ENCODE data around the gene FOXK2. TPM values are rescaled to one million over a fixed set of nuclear protein-coding genes. Genes with fewer than 3 reads are reported as not detected.

The FOXK2 gene
- total and polyA plus RNA-seq, 2 of the 8 experiments (the other 6 are each of a cell fraction or from before 2014, with no cell fraction given), result 34.7 to 64.9 TPM

DNA sequence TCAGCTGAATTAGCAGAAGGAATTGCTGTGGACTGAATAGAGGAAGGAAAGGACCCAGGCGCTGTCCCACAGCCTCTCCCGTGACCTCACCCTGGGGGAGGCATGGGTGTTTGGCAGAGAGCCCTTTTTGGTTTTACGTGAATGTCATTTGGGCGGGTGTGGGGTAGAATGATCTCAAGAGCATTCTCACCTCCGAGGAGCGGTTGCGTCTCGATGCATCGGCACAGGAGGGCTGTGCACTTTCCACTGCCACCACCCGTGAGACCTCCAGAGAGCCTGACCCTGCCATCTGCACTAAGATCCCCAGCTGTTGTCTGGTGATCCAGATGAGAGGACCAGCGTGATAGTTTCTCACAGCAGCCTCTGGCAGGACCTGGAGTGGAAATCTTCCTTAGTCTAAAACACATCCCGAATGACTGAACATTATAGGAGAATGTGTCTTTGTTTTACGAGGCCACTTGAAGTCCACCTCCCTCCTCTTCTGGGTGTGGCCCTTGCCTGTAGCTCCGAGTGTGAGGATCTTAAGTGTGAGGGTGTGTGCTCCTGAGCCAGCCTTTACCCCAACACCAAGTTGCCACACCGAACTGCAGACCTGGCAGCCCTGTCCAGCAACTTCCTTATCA, 29.3 kb downstream of the FOXK2 start:
- FAIRE-seq (no peak), DNase-seq (ENCODE audit: low read depth in 1 of 2, low spot score in 2 of 2) (no peak)
- Histone ChIP-seq H3K4me3 (ENCODE audit: extremely low read depth in 1 of 4, insufficient read depth in 2 of 4, low read depth in 3 of 4, low read length in 4 of 4) (no peak overlapping the region), H3K4me1 (replicated peaks in 1 of 4; ENCODE audit: control insufficient read depth in 3 of 4, insufficient read depth in 4 of 4, low read length in 3 of 4) (peaks cover 0 to 10% (median 5%) of the 10 kb centered on the region in 4 experiments; a peak in 5 of 7 replicates), H3K36me3 (ENCODE audit: control insufficient read depth in 2 of 4, insufficient read depth in 4 of 4, low read length in 3 of 4) (no peaks in the 10 kb centered on the region), H3K27ac (ENCODE audit: low read depth, low read length) (no peak overlapping the region), H2AFZ (ENCODE audit: low read length) (no peak overlapping the region), H2BK120ac (replicated peaks; ENCODE audit: low read depth, low read length) (no peak overlapping the region), H2AK5ac (ENCODE audit: low read depth, low read length) (no peak overlapping the region), H2BK20ac (ENCODE audit: low read length) (no peak overlapping the region), H3K4ac (replicated peaks; ENCODE audit: insufficient read length, low read depth, low read length) (no peak overlapping the region), H3K4me2 (ENCODE audit: insufficient read depth in 1 of 2, low read depth in 2 of 2, low read length in 2 of 2) (no peak overlapping the region), H3K18ac (ENCODE audit: extremely low read depth, low read length) (no peak overlapping the region), H3K14ac (ENCODE audit: insufficient read length) (no peak overlapping the region), H4K5ac (ENCODE audit: insufficient read length, low read depth, low read length) (no peak overlapping the region), H4K8ac (ENCODE audit: extremely low read depth, insufficient read depth, low read length) (no peak overlapping the region), H4K20me1 (replicated peaks in 1 of 2; ENCODE audit: control insufficient read depth in 1 of 2, insufficient read depth in 2 of 2, low read length in 2 of 2) (peaks cover 29 to 48% of the 10 kb centered on the region in 2 experiments), H4K91ac (replicated peaks; ENCODE audit: insufficient read length, low read length) (no peak overlapping the region), H3K79me2 (ENCODE audit: control insufficient read depth in 1 of 2, insufficient read depth in 2 of 2, low read length in 2 of 2) (peaks cover 35 to 94% of the 10 kb centered on the region in 2 experiments), H3K56ac (replicated peaks; ENCODE audit: insufficient read length, low read depth, low read length) (no peak overlapping the region), H2BK15ac (ENCODE audit: low read length) (no peak overlapping the region), H3K9ac (replicated peaks in 1 of 4; ENCODE audit: extremely low read depth in 1 of 4, low read depth in 3 of 4, low read length in 3 of 4) (no peak overlapping the region), H3K9me3 (ENCODE audit: insufficient read depth in 2 of 2, low read depth in 1 of 2, low read length in 1 of 2) (0 out of 4 replicates have a peak, but pooled peaks cover 0 to 2% of the 10 kb centered on the region in 2 experiments), H2BK12ac (ENCODE audit: low read depth, low read length) (no peak overlapping the region), H3K23ac (ENCODE audit: insufficient read length) (no peak overlapping the region), H2BK5ac (ENCODE audit: low read depth, low read length) (no peak overlapping the region), H3K27me3 (replicated peaks in 1 of 4; ENCODE audit: control insufficient read depth in 3 of 4, extremely low read depth in 1 of 4, insufficient read depth in 3 of 4, low read length in 3 of 4) (no peaks in the 10 kb centered on the region), H3K79me1 (ENCODE audit: low read depth, low read length) (peaks cover 24% of the 10 kb centered on the region), H3K23me2 (ENCODE audit: low read depth, low read length) (no peaks in the 10 kb centered on the region)
- CTCF ChIA-PET (ENCODE audit: partially characterized antibody), result interaction anchor here (1.6 kb wide), 1 partner anchor 10 kb away, joined by 3 read pairs; no protein-coding TSS in a partner anchor
- 92% methylated on average over 15 of the region's 15 CpGs; no CpG with 5 or more reads in 1 of the 2 experiments for WGBS, 2 experiments (ENCODE audit: extremely low coverage in 1 of 2, insufficient coverage in 1 of 2, insufficient read length in 1 of 2, insufficient replicate concordance in 2 of 2, low coverage in 1 of 2, low lambda C conversion rate in 2 of 2, missing lambda C conversion rate in 1 of 2)
- POLR2A ChIA-PET (ENCODE audit: partially characterized antibody), result no interaction called here
- TF ChIP-seq CTCF (IDR thresholded peaks at IDR 0.05; ENCODE audit: control extremely low read depth in 1 of 3, insufficient read depth in 1 of 3, low read depth in 1 of 3, low read length in 3 of 3) (no peak), SAP30 (IDR thresholded peaks at IDR 0.05; ENCODE audit: insufficient read depth, insufficient replicate concordance, low read length) (no peak)
